Measurements from ENCODE around the gene TMEM11. TPM values are rescaled to one million over a fixed set of nuclear protein-coding genes. Genes with fewer than 3 reads are reported as not detected.

Gene TMEM11
- total and polyA plus RNA-seq, 8 donors: 0.87 to 30.8 (median 13.1) TPM

GRCh38 chr17:21162394-21162775, 51.6 kb downstream of the TMEM11 start:
- no peak for DNase-seq
- Histone ChIP-seq H3K4me1 (peaks cover 6 to 46% (median 30%) of the 10 kb centered on the region in 4 donors), H3K27me3 (no peaks in the 10 kb centered on the region), H3K36me3 (no peaks in the 10 kb centered on the region), H3K27ac (peak overlapping the region in 4 of 5 donors; percentile 19 to 71 (median 57)), H3K4me3 (no peak overlapping the region), H3K9me3 (no peaks in the 10 kb centered on the region)
- TF ChIP-seq POLR2AphosphoS5 (IDR thresholded peaks at IDR 0.05): no peak
- TF ChIP-seq EP300 (IDR thresholded peaks at IDR 0.05): no peak
- TF ChIP-seq POLR2A (IDR thresholded peaks at IDR 0.05): no peak
- TF ChIP-seq CTCF (IDR thresholded peaks at IDR 0.05): no peak
- intact Hi-C loops (cut with DNase I; ENCODE audit: low total_unique reads): no loop called here
- WGBS, 5 donors: 28 to 56% (median 45%) methylated on average over 2 of the region's 2 CpGs

- TF ChIP-seq CTCF (IDR thresholded peaks at IDR 0.05) (no peak), POLR2AphosphoS5 (IDR thresholded peaks at IDR 0.05) (peak in 1 of 3 donors; percentile 27), EP300 (IDR thresholded peaks at IDR 0.05) (no peak), POLR2A (IDR thresholded peaks at IDR 0.05) (no peak)
- H3K4me3 ChIP-seq: no peak overlapping the region
- H3K27me3 ChIP-seq: no peaks in the 10 kb centered on the region
- H3K27ac ChIP-seq: peak overlapping the region in 4 of 5 donors; percentile 19 to 71 (median 57)
- H3K4me1 ChIP-seq: peaks cover 6 to 40% (median 25%) of the 10 kb centered on the region in 4 donors
- DNase-seq: peak in 1 of 2 donors; percentile 42
- 20 to 37% (median 32%) methylated on average over 7 of the region's 7 CpGs for WGBS, 5 donors
- intact Hi-C loops (cut with DNase I; ENCODE audit: low total_unique reads): no loop called here
- H3K9me3 ChIP-seq: no peaks in the 10 kb centered on the region
- H3K36me3 ChIP-seq: no peaks in the 10 kb centered on the region
These were observed 52.2 kb downstream of the TMEM11 start for GRCh38 chr17:21161498-21162393.

GRCh38 chr17:21160401-21160800, 53.6 kb downstream of the TMEM11 start:
- TF ChIP-seq POLR2A (IDR thresholded peaks at IDR 0.05): no peak
- TF ChIP-seq CTCF (IDR thresholded peaks at IDR 0.05): no peak
- no peak for TF ChIP-seq POLR2AphosphoS5 (IDR thresholded peaks at IDR 0.05)
- no peak for TF ChIP-seq EP300 (IDR thresholded peaks at IDR 0.05)
- no peaks in the 10 kb centered on the region for H3K27me3 ChIP-seq
- H3K4me1 ChIP-seq: peaks cover 0 to 30% (median 16%) of the 10 kb centered on the region in 4 donors
- H3K27ac ChIP-seq: no peak overlapping the region
- no peaks in the 10 kb centered on the region for H3K36me3 ChIP-seq
- no peak overlapping the region for H3K4me3 ChIP-seq
- peaks cover 0 to 8% (median 0%) of the 10 kb centered on the region in 4 donors for H3K9me3 ChIP-seq
- intact Hi-C loops (cut with DNase I; ENCODE audit: low total_unique reads): no loop called here
- DNase-seq: no peak

- Histone ChIP-seq H3K4me1 (peaks cover 0 to 23% (median 15%) of the 10 kb centered on the region in 4 donors), H3K36me3 (no peaks in the 10 kb centered on the region), H3K4me3 (no peak overlapping the region), H3K27me3 (no peaks in the 10 kb centered on the region), H3K27ac (no peak overlapping the region), H3K9me3 (peaks cover 0 to 10% (median 0%) of the 10 kb centered on the region in 4 donors)
- no peak for TF ChIP-seq POLR2AphosphoS5 (IDR thresholded peaks at IDR 0.05)
- TF ChIP-seq EP300 (IDR thresholded peaks at IDR 0.05): no peak
- TF ChIP-seq POLR2A (IDR thresholded peaks at IDR 0.05): no peak
- TF ChIP-seq CTCF (IDR thresholded peaks at IDR 0.05): no peak
- 36 to 55% (median 46%) methylated on average over 1 of the region's 1 CpG for WGBS, 5 donors
- no peak for DNase-seq
- intact Hi-C loops (cut with DNase I; ENCODE audit: low total_unique reads): no loop called here
These were observed 56.2 kb downstream of the TMEM11 start for GRCh38 chr17:21157586-21158370.
